IMR-90 (cell line): ENCODE measurements around the gene MLLT1. TPM values are rescaled to one million over a fixed set of nuclear protein-coding genes. Genes with fewer than 3 reads are reported as not detected.

Experiments used
- ATAC-seq: fragments of 200-7000 bp; cut with Tn5 transposase; 2 replicates; pipeline ENCODE4 v1.9.1; 2020; ENCODE audit warnings: low read depth, mild to moderate bottlenecking, moderate library complexity
- BruUV-seq: library from RNA; stranded (reverse); fragments of 400-500 nt; replicated peaks from 2 replicates; lab custom pipeline; 2021; lab: Mats Ljungman, UMichigan
- CTCF ChIA-PET: fragments of 300-600 bp; formaldehyde crosslinking; extraction: SDS; loops from one replicate; lab custom pipeline; 2021; ENCODE audit warnings: antibody characterized with exemption; lab: Yijun Ruan, JAX
- POLR2A ChIA-PET: fragments of 300-600 bp; sonication (Branson Sonifier 250); formaldehyde crosslinking; loops from one replicate; lab custom pipeline; 2022; ENCODE audit warnings: antibody characterized with exemption; ENCODE audit not compliant: unreplicated experiment; lab: Charles Lee
- DNase-seq: peaks from one replicate; pipeline ENCODE4 v3.0.0; 2013
- H2AFZ ChIP-seq: replicated peaks from 2 replicates; pipeline ENCODE3; 2013; ENCODE audit warnings: low read length, mild to moderate bottlenecking; ENCODE audit not compliant: poor library complexity
- H2AK5ac ChIP-seq: 2 replicates; pipeline ENCODE4 v1.6.1; 2013; ENCODE audit warnings: low read depth, low read length, inconsistent platforms
- H2AK9ac ChIP-seq: replicated peaks from 2 replicates; pipeline ENCODE3; 2013; ENCODE audit warnings: mild to moderate bottlenecking, low read depth, low read length, moderate library complexity; ENCODE audit not compliant: poor library complexity
- H2BK120ac ChIP-seq: 2 replicates; pipeline ENCODE4 v1.6.1; 2013; ENCODE audit warnings: low read depth, low read length, inconsistent platforms
- H2BK15ac ChIP-seq: 3 replicates; pipeline ENCODE4 v1.6.1; 2013; ENCODE audit warnings: low read depth, low read length, inconsistent platforms
- H2BK20ac ChIP-seq: 2 replicates; pipeline ENCODE4 v1.6.1; 2013; ENCODE audit warnings: low read depth, mild to moderate bottlenecking, inconsistent platforms, low read length, moderate library complexity
- H2BK5ac ChIP-seq: 2 replicates; pipeline ENCODE4 v1.6.1; 2013; ENCODE audit warnings: mild to moderate bottlenecking, low read depth, low read length, inconsistent platforms; ENCODE audit not compliant: poor library complexity, severe bottlenecking
- H3K14ac ChIP-seq: replicated peaks from 2 replicates; pipeline ENCODE4 v1.6.1; 2013; ENCODE audit warnings: low read depth, low read length, inconsistent platforms
- H3K18ac ChIP-seq: 2 replicates; pipeline ENCODE4 v1.6.1; 2013; ENCODE audit warnings: low read depth, low read length, control low read depth
- H3K23ac ChIP-seq: 2 replicates; pipeline ENCODE4 v1.6.1; 2013; ENCODE audit warnings: low read depth, low read length, inconsistent platforms
- H3K27ac ChIP-seq: 2 replicates; pipeline ENCODE4 v1.5.1; 2013; ENCODE audit warnings: mild to moderate bottlenecking, control low read depth, low read length; ENCODE audit not compliant: insufficient read depth
- H3K27me3 ChIP-seq: 2 replicates; pipeline ENCODE4 v1.6.1; 2013; ENCODE audit warnings: low read length; ENCODE audit not compliant: control insufficient read depth, insufficient read depth
- H3K36me3 ChIP-seq: 2 replicates; pipeline ENCODE4 v1.6.1; 2013; ENCODE audit warnings: low read length, mixed read lengths; ENCODE audit not compliant: control insufficient read depth, insufficient read depth
- H3K4ac ChIP-seq: 2 replicates; pipeline ENCODE4 v1.6.1; 2013; ENCODE audit warnings: low read depth, low read length, inconsistent platforms
- H3K4me1 ChIP-seq: 2 replicates; pipeline ENCODE4 v1.6.1; 2013; ENCODE audit warnings: low read length, mixed read lengths; ENCODE audit not compliant: control insufficient read depth, insufficient read depth
- H3K4me2 ChIP-seq: 2 replicates; pipeline ENCODE4 v1.6.1; 2013; ENCODE audit warnings: low read depth, mild to moderate bottlenecking, control low read depth, low read length, moderate library complexity
- H3K4me3 ChIP-seq: 2 replicates; pipeline ENCODE4 v1.5.1; 2013; ENCODE audit warnings: low read depth, mild to moderate bottlenecking, control low read depth, low read length, moderate library complexity; ENCODE audit not compliant: insufficient read depth
- H3K56ac ChIP-seq: 2 replicates; pipeline ENCODE4 v1.6.1; 2013; ENCODE audit warnings: low read length, inconsistent platforms; ENCODE audit not compliant: insufficient read depth; ENCODE audit errors: extremely low read depth
- H3K79me1 ChIP-seq, 2 experiments: 2 replicates each; pipeline ENCODE4 v1.6.1; 2013; ENCODE audit warnings: low read length in 2 of 2, inconsistent platforms in 1 of 2, low read depth in 1 of 2
- H3K9ac ChIP-seq: 2 replicates; pipeline ENCODE4 v1.6.1; 2013; ENCODE audit warnings: low read depth, low read length, control low read depth
- H3K9me1 ChIP-seq: 2 replicates; pipeline ENCODE4 v1.6.1; 2013; ENCODE audit warnings: low read length, inconsistent platforms; ENCODE audit not compliant: insufficient read depth
- H3K9me3 ChIP-seq: 2 replicates; pipeline ENCODE4 v1.6.1; 2013; ENCODE audit warnings: low read length; ENCODE audit not compliant: control insufficient read depth, insufficient read depth
- H4K20me1 ChIP-seq: 2 replicates; pipeline ENCODE4 v1.6.1; 2013; ENCODE audit warnings: low read length, inconsistent platforms; ENCODE audit not compliant: insufficient read depth
- H4K5ac ChIP-seq: 2 replicates; pipeline ENCODE4 v1.6.1; 2013; ENCODE audit warnings: mild to moderate bottlenecking, low read depth, low read length, control low read depth
- H4K8ac ChIP-seq, 2 experiments: 2 replicates each; pipeline ENCODE4 v1.6.1; 2013; ENCODE audit warnings: low read depth in 2 of 2, low read length in 2 of 2, control low read depth in 1 of 2, inconsistent platforms in 1 of 2
- H4K91ac ChIP-seq: 2 replicates; pipeline ENCODE4 v1.6.1; 2013; ENCODE audit warnings: low read depth, low read length, inconsistent platforms; ENCODE audit not compliant: insufficient read depth
- FOS ChIP-seq: fragments of 150-350 bp; IDR thresholded peaks from 2 replicates; pipeline ENCODE4 v1.6.1; 2016; ENCODE audit warnings: low read depth, low read length
- MXI1 ChIP-seq: IDR thresholded peaks from 2 replicates; pipeline ENCODE4 v1.6.1; 2012; ENCODE audit warnings: low read depth, mild to moderate bottlenecking, low read length, moderate library complexity, borderline replicate concordance
- WGBS, 2 experiments: methylation state at CpG; one replicate each; pipeline versions ENCODE4 v1.1.5 to v1.1.7; 2013; ENCODE audit warnings: missing lambda C conversion rate in 2 of 2; ENCODE audit not compliant: insufficient read length in 1 of 2; ENCODE audit errors: extremely low coverage in 2 of 2; 5-methylcytosine and 5-hydroxymethylcytosine counted together
- dilution Hi-C: fragments of 300-500 bp; cut with HindIII; formaldehyde crosslinking; loops from one replicate; pipeline ENCODE4 v1.14.3; 2018; ENCODE audit warnings: low sequenced_read_pairs; ENCODE audit not compliant: unreplicated experiment
- in situ Hi-C: fragments of 300-500 bp; cut with MboI; formaldehyde crosslinking; loops from 3 replicates; pipeline ENCODE4 v1.14.3; 2019; ENCODE audit warnings: low sequenced_read_pairs, inconsistent platforms, mixed read lengths
- intact Hi-C: fragments of 100-400 bp; cut with micrococcal nuclease; formaldehyde crosslinking; loops from 2 replicates; pipeline ENCODE4 v1.10.0; 2022
- polyA plus RNA-seq, 3 experiments: library from polyadenylated mRNA; depleted of rRNA; stranded (reverse); fragments of >200 nt; gene quantifications; 2 replicates each; pipeline ENCODE4 v1.2.3, GENCODE V29; 2012; ENCODE audit warnings: low replicate concordance in 1 of 3
- total RNA-seq: library from RNA; depleted of rRNA; stranded (reverse); fragments of >200 nt; gene quantifications from 2 replicates; pipeline ENCODE4 v1.2.3, GENCODE V29; 2012

The MLLT1 gene
- total and polyA plus RNA-seq, 2 of the 4 experiments (the other 2 are of a cell fraction): 1.3 to 30.6 TPM

DNA sequence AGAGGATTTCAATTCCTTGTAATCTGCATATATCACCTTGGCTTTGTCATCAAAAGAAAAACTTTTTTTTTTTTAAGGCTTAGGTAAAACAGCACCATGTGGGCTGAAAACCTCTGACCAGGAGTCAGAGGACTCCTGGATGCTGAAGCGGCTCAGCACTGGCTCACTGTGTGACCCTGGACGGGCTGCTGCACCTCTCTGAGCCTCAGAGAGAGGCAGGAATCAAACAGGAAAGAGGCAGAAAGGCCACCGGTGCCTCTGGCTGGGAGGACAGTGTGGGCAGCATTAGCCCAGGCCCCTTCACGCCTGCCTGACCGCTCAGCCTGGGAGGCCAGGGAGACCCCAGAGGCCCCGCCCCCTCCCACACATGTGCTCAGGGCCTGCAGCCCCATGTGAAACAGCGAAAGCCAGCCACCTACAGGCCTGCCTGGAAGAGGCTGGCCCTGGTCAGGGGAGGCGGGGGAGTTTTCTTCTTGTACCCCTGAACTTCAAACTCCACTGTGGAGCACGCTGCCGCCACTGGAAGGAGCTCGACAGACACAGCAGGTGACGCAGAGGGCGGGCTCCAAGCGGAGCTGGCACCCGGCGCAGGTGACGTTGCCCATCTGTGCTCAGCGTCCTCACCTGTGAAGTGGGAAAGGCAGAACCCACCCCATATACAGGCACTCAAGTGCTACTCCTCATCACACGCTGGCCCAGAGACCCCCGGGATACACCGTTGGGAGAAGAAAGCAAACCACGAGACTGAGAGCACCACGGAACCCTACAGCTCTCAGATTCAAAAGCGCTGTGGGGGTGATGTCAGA lies 39.7 kb downstream of the MLLT1 start:
- Histone ChIP-seq H4K8ac (no peak overlapping the region), H3K56ac (no peak overlapping the region), H3K4me2 (no peak overlapping the region), H2AFZ (no peak overlapping the region), H2BK15ac (no peak overlapping the region), H3K79me1 (peaks cover 41 to 92% of the 10 kb centered on the region in 2 experiments), H3K27ac (no peak overlapping the region), H3K36me3 (peaks cover 2% of the 10 kb centered on the region; the same call in 1 of the 2 replicates), H2AK5ac (no peak overlapping the region), H3K9ac (no peak overlapping the region), H3K4me3 (no peak overlapping the region), H3K14ac (no peak overlapping the region), H3K27me3 (no peaks in the 10 kb centered on the region), H2BK20ac (no peak overlapping the region), H3K4me1 (peaks cover 22% of the 10 kb centered on the region), H2BK120ac (no peak overlapping the region), H2AK9ac (no peak overlapping the region), H3K23ac (0 out of 2 replicates have a peak overlapping the region, but pooled peaks have one; percentile 64), H2BK5ac (no peak overlapping the region), H4K5ac (no peak overlapping the region), H4K20me1 (peaks cover 89% of the 10 kb centered on the region), H3K9me1 (peaks cover 34% of the 10 kb centered on the region), H3K4ac (no peak overlapping the region), H3K18ac (no peak overlapping the region), H3K9me3 (no peaks in the 10 kb centered on the region), H4K91ac (no peak overlapping the region)
- ATAC-seq (no peak), DNase-seq (no peak)
- dilution Hi-C loops: no loop called here
- ChIA-PET CTCF (no interaction called here), POLR2A (no interaction called here)
- TF ChIP-seq FOS (no peak), MXI1 (no peak)
- intact Hi-C loops: no loop called here
- WGBS, 2 experiments: 85% methylated on average over 9 of the region's 24 CpGs; no CpG with 5 or more reads in 1 of the 2 experiments
- in situ Hi-C loops: no loop called here
- BruUV-seq: no TSS peak
